ENCODE data around the gene PDE9A. TPM values are rescaled to one million over a fixed set of nuclear protein-coding genes. Genes with fewer than 3 reads are reported as not detected.

PDE9A gene
- polyA plus RNA-seq, 3 donors: 5.6 to 13.6 (median 6.2) TPM

DNA sequence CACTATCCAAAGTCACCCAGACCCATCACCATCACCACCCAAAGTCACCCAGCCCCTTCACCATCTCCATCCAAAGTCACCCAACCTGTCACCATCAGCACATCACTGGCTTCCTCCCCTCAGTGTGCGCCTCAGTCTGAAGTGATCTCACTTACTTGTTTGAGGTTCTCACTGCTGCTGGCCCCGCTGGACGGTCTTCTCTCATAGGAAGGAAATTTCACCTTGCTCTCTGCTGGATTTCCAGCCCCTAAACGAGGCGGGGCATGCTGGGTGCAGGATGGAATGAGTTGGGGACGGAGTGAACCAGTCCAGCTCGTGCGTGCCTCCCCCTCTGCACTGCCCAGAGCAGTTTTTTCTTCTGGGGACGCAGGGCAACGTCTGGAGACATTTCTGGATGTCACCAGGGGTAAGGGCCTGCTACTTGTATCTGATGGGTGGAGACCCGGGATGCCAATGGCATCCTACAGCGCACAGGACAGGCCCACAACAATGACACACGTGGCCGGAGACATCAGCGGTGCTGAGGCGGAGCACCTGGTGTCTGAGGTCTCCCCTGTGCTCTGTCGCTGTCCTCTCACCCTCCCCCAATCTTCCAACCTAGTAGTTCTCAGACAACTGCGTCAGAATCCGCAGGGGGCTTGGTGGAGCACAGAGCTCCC lies 38.6 kb downstream of the PDE9A start:
- WGBS, 3 donors: 85 to 95% (median 93%) methylated on average over 19 of the region's 19 CpGs
- H3K27ac ChIP-seq (ENCODE audit: low read depth, low read length): no peak overlapping the region

- 91 to 97% (median 96%) methylated on average over 24 of the region's 24 CpGs for WGBS, 3 donors
- H3K27ac ChIP-seq (ENCODE audit: low read depth, low read length): no peak overlapping the region
Measured at GRCh38 chr21:42692688-42693087, 39.3 kb downstream of the PDE9A start.

GRCh38 chr21:42694751-42695696 lies 41.6 kb downstream of the PDE9A start:
- 77 to 86% (median 77%) methylated on average over 20 of the region's 20 CpGs for WGBS, 3 donors
- no peak overlapping the region for H3K27ac ChIP-seq (ENCODE audit: low read depth, low read length)

- H3K27ac ChIP-seq (ENCODE audit: low read depth, low read length): no peak overlapping the region
- 74 to 77% (median 76%) methylated on average over 9 of the region's 9 CpGs for WGBS, 3 donors
Measured at GRCh38 chr21:42695697-42696380, 42.4 kb downstream of the PDE9A start.

DNA sequence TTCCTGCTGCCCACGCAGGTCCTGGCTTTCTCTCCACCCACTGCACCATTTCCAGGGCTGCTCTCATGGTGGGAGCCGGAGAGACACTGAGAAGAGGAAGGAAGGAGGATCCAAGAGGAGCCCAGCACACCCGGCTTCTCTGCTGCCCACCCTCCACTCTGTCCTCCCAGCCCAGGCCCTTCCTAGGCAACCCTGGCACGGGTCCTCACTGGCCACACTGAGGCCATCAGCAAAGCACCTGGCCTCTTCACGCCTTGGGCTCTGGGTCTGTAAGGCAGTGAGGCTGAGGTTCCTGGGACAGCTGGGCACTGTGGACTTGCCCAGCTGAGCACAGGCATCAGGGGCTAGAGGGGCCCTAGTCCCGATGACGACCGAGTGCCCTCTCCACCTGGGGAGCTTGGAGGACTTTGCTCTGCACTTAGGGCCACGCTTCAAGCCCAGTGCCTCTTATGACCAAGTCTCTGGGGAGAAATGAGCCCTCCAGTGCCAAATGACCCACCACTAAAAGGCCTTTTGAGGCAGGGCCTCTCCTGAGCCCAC lies 43.1 kb downstream of the PDE9A start:
- 90 to 92% (median 92%) methylated on average over 8 to 9 of the region's 9 CpGs for WGBS, 3 donors
- H3K27ac ChIP-seq (ENCODE audit: low read depth, low read length): no peak overlapping the region

DNA sequence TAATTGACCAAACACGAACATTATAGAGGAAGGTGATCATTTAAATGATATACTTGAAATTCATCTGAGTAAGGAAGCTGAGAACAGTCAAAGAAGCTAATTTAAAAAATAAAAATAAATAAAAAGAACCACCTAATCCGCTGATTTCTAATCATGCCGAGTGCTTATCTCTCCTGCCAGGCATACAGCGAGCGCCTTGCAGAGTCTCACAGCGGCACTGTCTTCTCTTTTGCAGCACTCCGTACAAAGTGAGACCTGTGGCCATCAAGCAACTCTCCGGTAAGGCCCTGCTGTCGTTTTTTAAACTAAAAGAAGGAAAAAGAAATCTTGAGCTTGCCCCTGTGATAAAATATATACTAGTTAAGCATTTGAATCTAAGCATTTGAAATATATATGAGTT lies 45.3 kb downstream of the PDE9A start:
- 76 to 92% (median 79%) methylated on average over 9 of the region's 9 CpGs for WGBS, 3 donors
- no peak overlapping the region for H3K27ac ChIP-seq (ENCODE audit: low read depth, low read length)

DNA sequence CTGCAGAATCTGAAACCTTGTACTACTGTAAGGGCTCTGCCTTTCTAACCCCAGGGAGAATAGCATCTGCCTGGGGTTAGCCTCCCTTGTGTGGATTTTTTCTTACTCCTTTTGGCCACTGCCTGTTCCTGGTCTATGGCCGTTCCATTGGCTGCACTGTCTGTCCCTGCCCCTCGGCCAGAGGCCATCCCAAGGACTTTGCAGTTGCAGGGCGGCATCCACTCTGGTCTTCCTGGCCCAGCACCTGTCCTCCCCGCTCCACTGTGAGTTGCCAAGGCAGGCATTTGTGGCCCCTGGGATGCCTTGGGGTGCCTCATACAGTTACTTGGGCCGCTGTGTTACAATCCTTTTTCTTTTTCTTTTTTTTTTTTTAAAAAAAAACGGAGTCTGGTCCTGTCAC lies 45.8 kb downstream of the PDE9A start:
- 78 to 95% (median 90%) methylated on average over 6 of the region's 6 CpGs for WGBS, 3 donors
- H3K27ac ChIP-seq (ENCODE audit: low read depth, low read length): no peak overlapping the region

- 91 to 93% (median 92%) methylated on average over 7 of the region's 7 CpGs for WGBS, 3 donors
- no peak overlapping the region for H3K27ac ChIP-seq (ENCODE audit: low read depth, low read length)
Measured at GRCh38 chr21:42701706-42702456, 48.5 kb downstream of the PDE9A start.

- WGBS, 3 donors: 92 to 94% (median 94%) methylated on average over 9 of the region's 9 CpGs
- no peak overlapping the region for H3K27ac ChIP-seq (ENCODE audit: low read depth, low read length)
Measured at GRCh38 chr21:42702720-42703119, 49.3 kb downstream of the PDE9A start.

DNA sequence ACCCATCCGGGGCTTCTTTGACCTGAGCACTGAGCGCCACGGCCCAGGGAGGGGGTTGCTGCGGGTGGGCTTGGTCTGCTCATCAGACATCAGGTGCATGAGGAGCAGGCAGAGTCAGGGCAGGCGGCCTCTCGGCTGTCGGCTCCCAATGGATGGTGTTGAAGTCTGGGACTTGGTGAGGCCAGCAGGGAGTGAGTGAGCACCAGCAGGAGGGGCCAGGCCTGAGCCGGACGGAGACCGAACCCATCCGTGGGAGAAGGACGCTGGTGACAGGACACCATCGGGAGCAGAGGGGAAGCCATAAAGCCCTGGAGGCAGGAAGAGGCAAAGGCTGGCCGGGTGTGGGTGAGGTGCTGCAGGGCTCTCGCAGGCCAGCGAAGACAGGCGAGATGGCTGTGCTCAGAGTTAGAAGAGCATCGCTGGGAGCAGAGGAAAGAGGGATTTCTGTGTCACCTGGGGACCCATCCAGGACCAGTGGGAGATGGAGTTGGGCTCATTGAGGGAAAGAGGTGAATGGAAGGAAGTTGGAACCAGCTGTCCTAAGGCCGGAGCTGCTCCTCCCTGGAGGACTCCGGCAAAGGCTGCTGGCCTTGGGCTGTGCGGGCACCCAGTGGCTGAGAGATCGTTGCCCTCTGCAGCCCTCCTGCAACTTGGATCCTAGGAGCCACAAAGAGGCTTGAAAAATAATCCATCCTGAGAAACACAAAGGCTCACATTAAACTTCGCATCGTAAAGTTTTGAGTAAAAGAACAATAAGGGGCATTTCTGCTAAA lies 49.9 kb downstream of the PDE9A start:
- no peak overlapping the region for H3K27ac ChIP-seq (ENCODE audit: low read depth, low read length)
- WGBS, 3 donors: 94% methylated on average over 24 of the region's 24 CpGs

GRCh38 chr21:42703965-42704364 lies 50.5 kb downstream of the PDE9A start:
- WGBS, 3 donors: 87 to 96% (median 94%) methylated on average over 18 of the region's 18 CpGs
- H3K27ac ChIP-seq (ENCODE audit: low read depth, low read length): no peak overlapping the region

GRCh38 chr21:42704861-42705260 lies 51.4 kb downstream of the PDE9A start:
- H3K27ac ChIP-seq (ENCODE audit: low read depth, low read length): no peak overlapping the region
- WGBS, 3 donors: 79 to 89% (median 81%) methylated on average over 10 of the region's 10 CpGs

DNA sequence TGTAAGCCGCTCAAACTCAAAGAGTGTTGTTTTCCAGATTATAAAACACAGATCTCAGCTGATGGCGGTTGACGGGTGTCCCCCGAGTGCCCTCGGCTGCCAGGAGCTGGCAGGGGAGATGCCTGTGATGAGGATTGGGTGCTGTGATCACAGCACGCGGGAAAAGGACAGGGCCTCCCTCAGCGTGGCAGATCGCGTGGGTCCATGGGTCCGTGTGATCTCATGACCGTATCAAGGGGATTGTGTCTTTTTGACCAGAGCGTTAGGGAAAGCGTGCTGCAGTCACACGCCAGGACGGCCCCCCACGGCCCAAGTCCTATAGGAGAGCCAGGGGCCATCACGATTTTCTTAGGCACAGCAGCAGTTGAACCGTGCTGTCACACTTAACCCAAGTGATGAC lies 51.9 kb downstream of the PDE9A start:
- 92 to 96% (median 94%) methylated on average over 19 of the region's 19 CpGs for WGBS, 3 donors
- H3K27ac ChIP-seq (ENCODE audit: low read depth, low read length): no peak overlapping the region

- WGBS, 3 donors: 78 to 95% (median 94%) methylated on average over 14 of the region's 14 CpGs
- no peak overlapping the region for H3K27ac ChIP-seq (ENCODE audit: low read depth, low read length)
Measured at GRCh38 chr21:42705746-42706374, 52.4 kb downstream of the PDE9A start.

DNA sequence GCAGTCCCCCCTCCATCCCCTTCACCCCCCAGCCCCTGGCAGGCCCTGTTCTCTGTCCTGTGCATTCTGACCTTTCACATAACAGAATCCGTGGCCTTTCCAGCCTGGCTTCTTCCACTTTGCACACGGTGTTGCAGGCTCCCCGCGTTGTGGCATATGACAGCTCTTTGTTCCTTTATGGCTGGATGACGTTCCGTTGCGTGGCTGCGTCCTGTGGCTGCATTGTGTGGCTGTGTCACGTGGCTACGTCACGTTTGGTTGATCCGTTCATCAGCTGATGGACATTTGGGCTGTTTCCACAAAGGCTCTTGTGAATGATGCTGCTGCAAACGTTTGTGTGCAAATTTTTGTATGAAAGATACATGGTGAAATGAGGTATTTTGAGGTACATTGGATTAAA lies 53.3 kb downstream of the PDE9A start:
- H3K27ac ChIP-seq (ENCODE audit: low read depth, low read length): no peak overlapping the region
- 88 to 90% (median 90%) methylated on average over 13 of the region's 13 CpGs for WGBS, 3 donors

GRCh38 chr21:42707207-42707830 lies 53.9 kb downstream of the PDE9A start:
- H3K27ac ChIP-seq (ENCODE audit: low read depth, low read length): no peak overlapping the region
- 88 to 89% (median 89%) methylated on average over 7 of the region's 7 CpGs for WGBS, 3 donors

DNA sequence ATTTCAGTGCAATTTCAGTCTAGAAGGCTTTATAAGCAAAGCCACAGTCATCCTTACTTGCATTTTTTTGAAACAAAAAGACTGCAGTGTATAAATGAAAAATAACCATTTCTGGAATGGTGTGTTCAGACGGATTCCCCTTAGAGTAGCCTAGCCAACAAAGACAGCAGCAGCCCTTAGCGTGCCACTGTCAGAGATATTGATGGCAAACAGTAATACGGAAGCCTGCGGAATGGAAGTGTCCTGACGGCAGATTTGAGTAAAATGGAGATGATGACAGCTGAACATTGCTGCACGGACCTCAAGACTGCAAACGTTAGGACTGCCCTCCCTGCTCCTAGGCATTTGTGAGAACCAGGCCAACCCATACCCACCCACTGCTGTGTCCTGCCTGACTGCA lies 54.7 kb downstream of the PDE9A start:
- no peak overlapping the region for H3K27ac ChIP-seq (ENCODE audit: low read depth, low read length)
- 89 to 90% (median 89%) methylated on average over 7 of the region's 7 CpGs for whole genome bisulfite sequencing, 3 donors

Data from adipose tissue (tissue), 3 donors.